Breast epithelium (tissue), 4 donors: Measurements from ENCODE around the gene SPIN1. TPM values are rescaled to one million over a fixed set of nuclear protein-coding genes. Genes with fewer than 3 reads are reported as not detected.

Experiments used
- DNase-seq, 2 donors: peaks; one replicate each; pipeline ENCODE4 v3.0.0-alpha.2; 2019; ENCODE audit warnings: low spot score in 2 of 2
- H3K27ac ChIP-seq, 2 donors: fragments of 200-600 bp; sonication (generic) in 1 of 2; one replicate each; pipeline ENCODE4 v1.5.1; 2016 to 2019; ENCODE audit warnings: mild to moderate bottlenecking in 1 of 2
- H3K27me3 ChIP-seq, 2 donors: fragments of 200-600 bp; sonication (generic) in 1 of 2; one replicate each; pipeline versions ENCODE4 v1.5.1 to v1.6.0; 2017 to 2019; ENCODE audit warnings: control low read depth in 1 of 2, mild to moderate bottlenecking in 1 of 2
- H3K36me3 ChIP-seq: fragments of 200-600 bp; one replicate; pipeline ENCODE4 v1.5.1; 2019
- H3K4me1 ChIP-seq, 2 donors: fragments of 200-600 bp; sonication (generic); one replicate each; pipeline ENCODE4 v1.5.1; 2016 to 2019; ENCODE audit warnings: control low read depth in 1 of 2
- H3K4me3 ChIP-seq, 3 donors: fragments of 200-600 bp; sonication (generic); 1 replicate in 2 of 3; 2 replicates in 1 of 3; pipeline ENCODE4 v1.5.1; 2016 to 2019; ENCODE audit warnings: mild to moderate bottlenecking in 3 of 3, moderate library complexity in 2 of 3
- H3K9me3 ChIP-seq, 2 donors: fragments of 200-600 bp; sonication (generic) in 1 of 2; one replicate each; pipeline ENCODE4 v1.5.1; 2016 to 2019; ENCODE audit warnings: control low read depth in 1 of 2
- POLR2A ChIP-seq: fragments of 450-650 bp; IDR thresholded peaks from one replicate; pipeline ENCODE4 v1.6.1; 2016; ENCODE audit warnings: antibody characterized with exemption, mild to moderate bottlenecking, moderate library complexity
- POLR2AphosphoS5 ChIP-seq, 3 donors: sonication (generic); formaldehyde crosslinking; IDR thresholded peaks; one replicate each; pipeline ENCODE4 v1.6.1; 2017; ENCODE audit warnings: antibody characterized with exemption in 3 of 3
- intact Hi-C: fragments of 100-400 bp; cut with DNase I; formaldehyde crosslinking; loops from one replicate; pipeline ENCODE4 v1.15.1; 2023; ENCODE audit warnings: low total_unique reads
- total RNA-seq, 3 donors: library from RNA; depleted of rRNA; stranded (reverse); fragments of >200 nt; gene quantifications; one replicate each; pipeline ENCODE4 v1.1.0, GENCODE V29; 2016
- TF ChIP-seq, protein P1 (sequence below), 3 donors: fragments of 450-650 bp; IDR thresholded peaks; one replicate each; pipeline ENCODE4 v1.5.1; 2016 to 2017; ENCODE audit warnings: antibody characterized with exemption in 3 of 3, mild to moderate bottlenecking in 3 of 3, moderate library complexity in 3 of 3

The SPIN1 gene
- total RNA-seq, 3 donors from 2014 or later, result 71.8 to 125 (median 103) TPM

DNA sequence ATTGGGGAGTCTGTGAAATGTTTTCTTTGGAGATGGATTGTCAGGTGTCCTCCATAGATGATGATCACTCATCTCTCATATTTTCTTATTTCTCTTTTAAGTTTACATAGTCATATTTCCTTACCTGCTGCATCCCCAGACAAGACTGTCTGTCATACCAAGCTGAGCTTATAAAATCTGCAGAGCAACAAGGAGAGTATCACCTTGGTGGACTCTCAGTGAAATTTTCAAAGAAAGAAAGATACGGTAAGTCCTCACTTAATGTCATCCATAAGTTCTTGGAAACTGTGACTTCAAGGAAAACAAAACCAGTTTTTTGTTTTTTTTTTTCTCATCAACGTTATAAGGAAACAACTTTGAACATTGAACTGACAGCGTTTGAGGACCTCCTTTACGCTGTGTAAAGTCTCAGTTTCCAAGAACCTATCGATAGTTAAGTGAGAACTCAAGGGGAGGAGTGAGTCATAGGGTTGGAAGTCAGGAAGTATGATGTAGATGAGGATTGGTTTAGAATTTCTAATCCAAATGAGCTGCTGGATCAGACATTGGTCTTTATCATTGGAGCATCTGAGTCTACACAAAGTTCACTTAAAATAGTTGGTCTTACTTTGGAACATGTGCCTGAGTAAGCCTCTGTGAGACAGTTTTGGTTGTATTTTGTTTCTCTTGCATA is 45.5 kb downstream of the SPIN1 start:
- no peaks in the 10 kb centered on the region for H3K27me3 ChIP-seq
- DNase-seq, result no peak
- intact Hi-C loops, result no loop called here
- no peaks in the 10 kb centered on the region for H3K4me1 ChIP-seq
- H3K4me3 ChIP-seq, result no peak overlapping the region
- H3K27ac ChIP-seq, result no peak overlapping the region
- no peak for TF ChIP-seq POLR2A
- TF ChIP-seq, protein P1, sequence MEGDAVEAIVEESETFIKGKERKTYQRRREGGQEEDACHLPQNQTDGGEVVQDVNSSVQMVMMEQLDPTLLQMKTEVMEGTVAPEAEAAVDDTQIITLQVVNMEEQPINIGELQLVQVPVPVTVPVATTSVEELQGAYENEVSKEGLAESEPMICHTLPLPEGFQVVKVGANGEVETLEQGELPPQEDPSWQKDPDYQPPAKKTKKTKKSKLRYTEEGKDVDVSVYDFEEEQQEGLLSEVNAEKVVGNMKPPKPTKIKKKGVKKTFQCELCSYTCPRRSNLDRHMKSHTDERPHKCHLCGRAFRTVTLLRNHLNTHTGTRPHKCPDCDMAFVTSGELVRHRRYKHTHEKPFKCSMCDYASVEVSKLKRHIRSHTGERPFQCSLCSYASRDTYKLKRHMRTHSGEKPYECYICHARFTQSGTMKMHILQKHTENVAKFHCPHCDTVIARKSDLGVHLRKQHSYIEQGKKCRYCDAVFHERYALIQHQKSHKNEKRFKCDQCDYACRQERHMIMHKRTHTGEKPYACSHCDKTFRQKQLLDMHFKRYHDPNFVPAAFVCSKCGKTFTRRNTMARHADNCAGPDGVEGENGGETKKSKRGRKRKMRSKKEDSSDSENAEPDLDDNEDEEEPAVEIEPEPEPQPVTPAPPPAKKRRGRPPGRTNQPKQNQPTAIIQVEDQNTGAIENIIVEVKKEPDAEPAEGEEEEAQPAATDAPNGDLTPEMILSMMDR (IDR thresholded peaks at IDR 0.05), result no peak
- no peak for TF ChIP-seq POLR2AphosphoS5 (IDR thresholded peaks at IDR 0.05)
- H3K36me3 ChIP-seq, result no peaks in the 10 kb centered on the region
- H3K9me3 ChIP-seq, result no peaks in the 10 kb centered on the region

DNA sequence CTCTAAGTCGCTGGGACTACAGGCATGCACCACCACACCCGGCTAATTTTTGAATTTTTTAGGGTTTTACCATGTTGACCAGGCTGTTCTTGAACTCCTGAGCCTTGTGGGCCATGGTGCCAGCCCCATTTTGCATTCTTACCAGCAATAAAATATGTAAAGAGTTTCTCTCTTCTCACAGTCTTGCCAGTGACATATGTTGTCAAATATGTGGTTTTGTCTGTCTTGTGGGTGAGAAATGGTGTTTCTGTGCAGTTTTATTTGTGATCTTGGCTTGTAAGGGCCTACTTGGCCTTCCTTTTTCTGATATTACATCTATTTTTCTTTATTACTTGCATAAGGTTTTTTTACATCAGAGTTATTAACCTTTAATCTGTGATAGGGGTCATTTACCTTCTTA is 47.1 kb downstream of the SPIN1 start:
- no peak for DNase-seq
- Histone ChIP-seq H3K9me3 (no peaks in the 10 kb centered on the region), H3K4me3 (no peak overlapping the region), H3K27ac (no peak overlapping the region), H3K4me1 (no peaks in the 10 kb centered on the region), H3K27me3 (no peaks in the 10 kb centered on the region), H3K36me3 (no peaks in the 10 kb centered on the region)
- intact Hi-C loops, result no loop called here
- TF ChIP-seq POLR2A (no peak), POLR2AphosphoS5 (IDR thresholded peaks at IDR 0.05) (no peak)
- TF ChIP-seq, protein P1 (IDR thresholded peaks at IDR 0.05), result no peak

DNA sequence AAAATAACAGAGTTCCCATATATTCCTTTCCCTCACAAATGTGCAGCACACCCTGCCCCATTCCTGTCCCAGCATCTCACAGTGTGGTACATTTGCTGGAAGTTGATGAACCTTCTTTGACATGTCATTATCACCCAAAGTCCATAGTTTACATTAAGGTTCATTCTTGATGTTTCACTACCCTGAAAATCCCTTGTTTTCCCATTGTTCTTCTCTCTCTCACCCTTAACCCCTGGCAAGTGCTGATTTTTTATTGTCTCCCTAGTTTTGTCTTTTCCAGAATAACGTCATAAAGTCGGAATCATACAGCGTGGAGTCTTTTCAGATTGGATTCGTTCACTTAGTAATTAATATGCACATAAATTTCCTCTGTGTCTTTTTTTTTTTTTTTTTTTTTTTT is 48.1 kb downstream of the SPIN1 start:
- H3K9me3 ChIP-seq, result no peaks in the 10 kb centered on the region
- no peak overlapping the region for H3K4me3 ChIP-seq
- H3K27me3 ChIP-seq, result no peaks in the 10 kb centered on the region
- H3K27ac ChIP-seq, result no peak overlapping the region
- no peak for TF ChIP-seq POLR2AphosphoS5 (IDR thresholded peaks at IDR 0.05)
- TF ChIP-seq POLR2A, result no peak
- TF ChIP-seq, protein P1 (IDR thresholded peaks at IDR 0.05), result no peak
- no peak for DNase-seq
- no peaks in the 10 kb centered on the region for H3K4me1 ChIP-seq
- intact Hi-C loops, result no loop called here
- no peaks in the 10 kb centered on the region for H3K36me3 ChIP-seq

DNA sequence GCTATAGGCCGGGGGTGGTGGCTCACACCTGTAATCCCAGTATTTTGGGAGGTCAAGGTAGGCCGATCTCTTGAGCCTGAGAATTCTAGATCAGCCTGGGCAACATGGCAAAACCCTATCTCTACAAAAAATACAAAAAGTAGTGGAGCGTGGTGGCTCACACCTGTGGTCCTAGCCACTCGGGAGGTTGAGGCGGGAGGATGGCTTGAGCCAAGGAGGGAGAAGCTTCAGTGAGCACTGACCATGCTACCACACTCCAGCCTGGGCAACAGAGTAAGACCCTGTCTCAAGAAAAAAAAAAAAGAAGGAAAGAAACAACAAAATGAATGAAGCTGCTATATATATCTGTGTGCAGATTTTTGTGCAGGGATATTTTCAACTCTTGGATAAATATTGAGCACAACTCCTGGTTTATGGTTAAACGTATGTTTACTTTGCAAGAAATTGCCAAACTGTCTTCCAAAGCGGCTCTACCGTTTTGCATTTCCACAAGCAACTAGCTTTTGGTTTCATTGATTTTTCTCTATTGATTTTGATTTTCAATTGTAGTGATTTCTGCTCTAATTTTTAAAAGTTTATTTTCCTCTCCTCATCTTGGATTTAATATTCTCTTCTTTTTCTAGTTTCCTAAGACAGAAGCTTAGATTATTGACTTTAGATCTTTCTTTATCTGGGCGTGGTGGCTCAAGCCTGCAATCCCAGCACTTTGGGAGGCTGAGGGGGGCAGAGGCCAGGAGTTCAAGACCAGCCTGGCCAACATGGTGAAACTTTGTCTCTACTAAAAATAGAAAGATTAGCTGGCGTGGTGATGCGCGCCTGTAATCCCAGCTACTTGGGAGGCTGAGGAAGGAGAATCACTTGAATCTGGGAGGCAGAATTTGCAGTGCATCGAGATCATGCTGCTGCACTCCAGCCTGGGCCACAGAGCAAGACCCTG is 49.2 kb downstream of the SPIN1 start:
- Histone ChIP-seq H3K9me3 (no peaks in the 10 kb centered on the region), H3K27me3 (no peaks in the 10 kb centered on the region), H3K27ac (no peak overlapping the region), H3K36me3 (no peaks in the 10 kb centered on the region), H3K4me3 (no peak overlapping the region), H3K4me1 (no peaks in the 10 kb centered on the region)
- DNase-seq, result no peak
- TF ChIP-seq POLR2AphosphoS5 (IDR thresholded peaks at IDR 0.05) (no peak), POLR2A (no peak)
- TF ChIP-seq, protein P1 (IDR thresholded peaks at IDR 0.05), result no peak
- intact Hi-C loops, result no loop called here

DNA sequence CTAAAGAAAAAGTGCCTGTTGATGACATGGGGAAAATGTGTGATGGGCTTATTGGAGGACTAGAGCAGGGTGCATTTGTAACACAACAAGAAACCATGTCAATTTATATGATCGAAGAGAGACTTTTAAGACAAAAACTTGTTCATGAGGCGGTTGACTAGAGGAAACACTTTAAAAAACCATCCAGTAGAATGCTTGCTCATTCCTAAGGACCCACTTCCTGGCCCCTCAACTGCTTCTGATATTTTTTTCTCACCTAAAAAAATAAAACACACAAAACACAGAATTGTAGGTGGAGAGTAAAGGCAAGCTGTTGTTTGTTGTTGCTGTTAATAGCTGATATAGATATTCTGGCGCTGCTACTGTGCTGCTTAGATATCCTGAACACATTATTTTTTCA is 50.6 kb downstream of the SPIN1 start:
- Histone ChIP-seq H3K4me3 (no peak overlapping the region), H3K4me1 (no peaks in the 10 kb centered on the region), H3K27me3 (no peaks in the 10 kb centered on the region), H3K9me3 (no peaks in the 10 kb centered on the region), H3K27ac (no peak overlapping the region), H3K36me3 (no peaks in the 10 kb centered on the region)
- intact Hi-C loops, result no loop called here
- no peak for DNase-seq
- no peak for TF ChIP-seq POLR2AphosphoS5 (IDR thresholded peaks at IDR 0.05)
- no peak for TF ChIP-seq POLR2A
- TF ChIP-seq, protein P1 (IDR thresholded peaks at IDR 0.05), result no peak
